DMS153 treated with DMSO at 0.1 percent for 48 hours (cell line): Measurements from ENCODE around the gene CST1.
"Not testable (repeated sequence)": the region's sequence is repeated elsewhere in the genome, so short reads cannot be mapped to it uniquely, and the experiment has no call there.

Experiments used
- DNase-seq: peaks from one replicate; lab custom pipeline; 2025; ENCODE audit not compliant: unreplicated experiment; lab: John Stamatoyannopoulos, UW

The CST1 gene, protein sequence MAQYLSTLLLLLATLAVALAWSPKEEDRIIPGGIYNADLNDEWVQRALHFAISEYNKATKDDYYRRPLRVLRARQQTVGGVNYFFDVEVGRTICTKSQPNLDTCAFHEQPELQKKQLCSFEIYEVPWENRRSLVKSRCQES

DNA sequence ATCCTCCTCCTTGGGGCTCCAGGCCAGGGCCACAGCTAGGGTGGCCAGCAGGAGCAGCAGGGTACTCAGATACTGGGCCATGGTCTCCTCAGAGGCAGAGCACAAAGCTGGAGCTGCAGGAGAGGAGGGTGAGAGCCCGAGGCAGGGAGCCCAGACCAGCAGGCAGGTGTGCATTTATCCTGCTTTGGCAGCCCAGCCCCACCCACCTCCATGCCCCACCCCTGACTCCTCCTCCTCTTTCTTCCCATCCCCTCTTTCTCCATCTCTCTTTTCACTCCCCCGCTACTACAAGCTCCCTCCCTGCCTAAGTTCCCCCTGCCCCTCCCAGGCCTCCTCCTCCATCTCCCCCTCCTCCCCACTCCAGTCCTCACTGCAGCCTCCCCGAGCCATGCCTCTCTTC lies at the start of gene CST1:
TSS of gene CST1 (minus strand) at position 150 of the 400 bp plus-strand sequence. CDS start at position 81, 69 bp downstream.
- not testable (repeated sequence) for DNase-seq

DNA sequence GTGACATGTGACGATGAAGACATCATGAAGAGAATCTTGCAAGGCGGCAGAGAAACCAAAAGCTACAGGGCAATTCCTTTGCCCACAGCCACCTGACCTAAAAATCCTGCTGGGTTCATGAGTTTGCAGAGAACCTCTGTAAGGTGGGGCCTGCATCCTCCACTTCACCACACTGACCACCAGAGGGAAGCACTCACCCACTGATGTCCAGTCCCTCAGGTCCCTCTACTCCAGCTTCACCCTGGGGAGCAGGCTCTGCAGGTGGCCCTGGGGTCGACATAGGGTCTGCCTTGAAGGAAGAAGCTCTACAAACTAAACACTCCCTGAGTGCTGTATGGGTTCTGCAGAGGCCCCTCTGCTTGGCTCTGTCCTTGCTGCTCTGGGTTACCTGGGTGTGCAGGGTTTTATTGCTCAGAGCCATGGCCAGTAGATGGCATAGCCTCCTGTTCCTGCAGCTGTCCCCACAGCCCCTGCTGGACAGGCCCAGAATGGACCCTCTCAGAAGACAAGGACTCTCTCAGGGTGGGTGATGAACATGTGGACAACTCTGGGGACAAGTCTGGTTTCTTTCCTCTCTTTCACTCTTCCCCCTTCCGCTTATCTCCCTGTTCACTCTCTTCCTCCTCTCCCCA lies 48.6 kb upstream of the CST1 start:
- DNase-seq, result peak; percentile 4

DNA sequence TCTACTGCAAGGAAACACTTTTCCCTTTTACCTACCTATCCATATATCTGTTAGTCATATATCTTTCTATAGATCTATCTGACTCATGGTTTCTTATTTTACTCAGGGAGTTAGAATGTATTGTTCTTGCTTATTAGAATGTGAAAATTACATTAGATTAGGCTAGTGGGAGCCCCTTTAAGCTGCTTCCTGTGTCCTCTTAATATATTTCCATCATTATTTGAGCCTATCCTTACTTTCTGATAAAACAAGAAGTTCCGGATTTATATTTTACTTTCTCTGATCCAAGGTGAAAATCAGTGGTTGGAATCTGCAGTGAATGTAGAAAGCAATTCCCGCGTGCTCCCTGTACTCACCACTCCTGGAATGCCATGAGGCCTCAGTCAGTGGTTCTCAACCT lies 44.8 kb upstream of the CST1 start:
- DNase-seq, result no peak

DNA sequence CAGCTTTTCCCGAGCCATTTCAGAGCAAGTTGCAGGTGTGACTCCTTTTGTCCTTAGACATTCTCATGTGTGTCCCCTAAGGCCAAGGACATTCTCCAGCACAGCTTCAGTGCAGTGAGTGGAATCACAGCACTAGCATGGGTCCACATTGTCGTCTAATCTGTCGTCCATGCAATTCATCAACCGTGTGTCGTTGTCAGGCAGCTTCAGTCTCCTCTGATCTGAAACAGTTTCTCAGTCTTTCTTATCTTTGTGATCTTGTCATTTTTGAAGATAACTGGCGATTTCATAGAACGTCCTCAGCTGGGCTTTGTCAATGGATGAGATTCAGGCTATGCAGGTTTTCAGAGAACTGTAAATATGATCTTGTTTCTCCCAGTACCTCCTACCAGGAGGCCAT lies 44.1 kb upstream of the CST1 start:
- no peak for DNase-seq

DNA sequence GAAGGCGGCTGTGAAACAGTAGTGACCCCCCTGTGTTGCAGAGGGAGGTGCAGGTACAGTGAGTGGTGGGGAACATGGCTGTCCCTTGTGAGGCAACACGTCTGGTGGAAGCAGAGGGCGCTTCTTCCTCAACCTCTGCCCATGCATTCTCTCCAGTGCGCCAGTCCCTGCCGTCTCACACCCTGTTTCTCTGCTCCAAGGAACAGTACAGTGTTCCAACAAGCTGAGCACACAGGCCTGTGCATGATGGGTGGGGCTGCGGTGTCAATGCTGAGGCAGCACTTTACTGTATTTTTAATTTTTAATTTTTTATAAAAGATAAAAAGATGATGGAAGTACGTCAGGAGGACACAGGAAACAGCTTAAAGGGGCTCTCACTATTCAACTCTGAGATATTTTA lies 43.3 kb upstream of the CST1 start:
- DNase-seq, result no peak

DNA sequence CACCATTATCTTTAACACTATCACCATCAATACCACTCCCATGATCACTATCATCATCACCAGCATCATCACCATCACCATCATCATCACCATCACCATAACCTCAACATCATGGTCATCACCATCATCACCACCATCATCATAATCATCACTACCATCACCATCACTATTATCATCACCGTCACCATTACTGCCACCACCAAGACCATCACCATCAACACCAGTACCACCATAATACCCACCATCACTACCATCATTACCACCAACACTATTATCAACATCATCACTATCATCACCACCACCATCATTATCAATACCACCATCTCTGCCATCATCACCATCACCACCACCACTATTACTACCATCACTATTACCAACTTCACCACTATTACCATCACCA lies 32.7 kb upstream of the CST1 start:
- no peak for DNase-seq

DNA sequence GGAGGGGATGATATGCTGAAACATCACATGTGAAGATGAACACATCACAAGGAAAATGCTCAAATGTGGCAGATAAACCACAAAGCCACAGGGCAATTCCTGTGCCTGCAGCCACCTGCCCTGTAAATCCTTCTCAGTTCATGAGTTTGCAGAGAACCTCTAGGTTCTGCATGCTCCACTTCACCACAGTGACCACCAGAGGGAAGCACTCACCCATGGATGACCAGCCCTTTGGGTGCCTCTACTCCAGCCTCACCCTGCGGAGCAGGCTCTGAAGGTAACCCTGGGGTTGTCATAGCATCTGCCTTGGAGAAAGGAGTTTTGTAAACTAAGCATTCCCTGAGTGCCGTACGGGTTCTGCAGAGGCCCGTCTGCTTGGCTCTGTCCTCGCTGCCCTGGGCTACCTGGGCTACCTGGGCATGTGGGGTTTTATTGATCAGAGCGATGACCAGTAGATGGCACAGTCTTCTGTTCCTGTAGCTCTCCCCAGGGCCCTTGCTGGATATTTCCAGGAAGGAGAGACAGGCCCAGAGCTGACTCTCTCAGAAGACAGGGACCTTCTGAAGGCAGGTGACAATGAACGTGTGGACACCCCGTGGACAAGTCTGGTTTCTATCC lies 31.7 kb upstream of the CST1 start:
- peak; percentile 7 for DNase-seq

DNA sequence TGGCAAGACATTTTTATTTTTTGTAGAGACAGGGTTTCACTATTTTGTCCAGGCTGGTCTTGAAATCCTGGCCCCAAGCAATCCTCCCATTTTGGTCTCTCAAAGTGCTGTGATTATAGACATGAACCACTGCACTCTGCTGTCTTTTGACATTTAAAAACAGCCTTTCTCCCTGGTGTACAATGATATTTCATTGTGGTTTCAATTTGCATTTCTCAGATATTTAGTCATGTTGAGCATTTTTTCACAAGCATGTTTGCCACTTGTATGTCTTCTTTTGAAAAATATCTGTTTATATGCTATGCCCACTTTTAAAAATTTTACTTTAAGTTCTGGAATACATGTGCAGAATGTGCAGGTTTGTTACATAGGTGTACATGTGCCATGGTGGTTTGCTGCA lies 27.9 kb upstream of the CST1 start:
- DNase-seq, result not testable (repeated sequence)

DNA sequence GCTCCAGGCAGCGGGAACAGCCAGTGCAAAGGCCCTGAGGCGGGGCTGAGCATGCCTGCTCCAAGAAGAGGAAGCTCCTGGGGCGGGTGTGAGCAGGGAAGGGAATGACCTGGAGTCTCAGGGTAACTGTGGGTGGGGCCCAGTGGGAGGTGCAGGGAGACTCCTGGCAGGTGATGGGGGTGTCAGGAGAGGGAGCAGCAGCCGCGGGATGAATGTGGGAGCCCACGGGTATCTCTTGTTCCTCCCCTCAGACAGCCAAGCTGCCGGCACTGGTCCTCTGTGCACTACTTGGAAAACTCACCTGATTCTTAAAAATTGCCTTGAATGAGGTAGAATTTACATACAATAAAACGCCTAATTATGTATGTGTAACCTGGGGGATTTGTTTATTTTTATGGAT lies 26.6 kb upstream of the CST1 start:
- not testable (repeated sequence) for DNase-seq

DNA sequence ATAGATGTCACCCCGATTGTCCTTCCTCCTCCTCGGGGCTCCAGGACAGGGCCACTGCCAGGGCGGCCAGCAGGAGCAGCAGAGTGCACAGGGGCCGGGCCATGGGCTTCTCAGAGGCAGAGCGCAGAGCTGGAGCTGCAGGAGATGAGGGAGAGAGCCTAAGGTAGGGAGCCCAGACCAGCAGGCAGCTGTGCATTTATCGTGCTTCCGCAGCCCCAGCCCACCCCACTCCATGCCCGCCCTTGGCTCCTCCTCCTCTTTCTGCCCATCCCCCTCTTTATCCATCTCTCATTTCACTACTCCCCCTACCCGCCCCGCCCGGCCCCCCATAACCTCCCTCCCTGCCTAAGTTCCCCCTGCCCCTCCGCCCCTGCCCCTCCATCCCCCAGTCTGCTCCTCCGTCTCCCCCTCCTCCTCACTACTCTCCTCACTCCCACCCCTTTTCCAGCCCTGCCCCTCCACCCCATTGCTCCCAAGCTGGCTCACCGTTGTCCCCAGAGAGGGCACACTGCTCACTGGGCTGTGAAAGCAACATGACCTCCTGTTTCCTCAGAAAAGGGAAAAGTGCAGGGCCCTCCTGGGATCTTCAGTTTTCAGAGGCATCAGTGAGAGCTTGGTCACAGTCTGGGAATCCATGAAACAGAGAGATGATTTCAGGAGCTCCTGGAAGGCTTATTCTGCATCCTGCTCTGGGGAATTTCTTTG lies 25.5 kb upstream of the CST1 start:
- DNase-seq, result no peak

DNA sequence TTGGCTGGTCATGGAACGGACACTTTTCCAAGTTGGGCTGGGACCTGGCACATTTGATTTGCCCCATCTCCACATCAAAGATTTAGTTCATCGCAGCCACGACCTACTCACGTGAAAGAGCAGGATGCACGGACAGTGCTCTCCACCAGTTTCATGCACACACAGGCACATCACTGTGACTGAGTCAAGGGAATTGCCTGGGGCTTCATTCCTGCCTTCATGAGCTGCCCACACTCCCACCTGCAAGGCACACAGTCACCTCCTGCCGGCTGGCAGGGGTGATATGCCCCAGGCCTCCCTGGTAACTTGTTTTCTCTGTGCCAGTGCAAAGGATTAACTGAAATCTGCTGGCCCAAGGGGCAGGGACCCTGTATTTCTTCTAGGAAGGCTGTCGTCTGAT lies 23.3 kb upstream of the CST1 start:
- DNase-seq, result no peak

DNA sequence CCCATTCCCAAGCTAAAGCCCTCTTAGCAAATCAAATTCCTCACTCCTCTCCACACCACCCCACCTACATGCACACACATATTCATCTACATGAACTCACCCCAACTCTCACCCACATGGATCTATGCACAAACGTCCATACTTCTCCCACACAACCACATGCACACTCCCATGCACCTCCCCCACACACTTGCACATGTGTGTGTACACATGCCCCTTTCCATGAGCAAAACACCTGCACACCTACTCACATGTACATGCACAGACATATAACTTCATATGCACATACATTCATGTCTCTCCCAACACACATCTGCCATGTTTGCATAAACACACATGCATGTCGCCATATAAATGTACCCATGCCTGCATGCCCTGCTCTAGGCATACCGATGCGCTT lies 22.8 kb upstream of the CST1 start:
- no peak for DNase-seq

DNA sequence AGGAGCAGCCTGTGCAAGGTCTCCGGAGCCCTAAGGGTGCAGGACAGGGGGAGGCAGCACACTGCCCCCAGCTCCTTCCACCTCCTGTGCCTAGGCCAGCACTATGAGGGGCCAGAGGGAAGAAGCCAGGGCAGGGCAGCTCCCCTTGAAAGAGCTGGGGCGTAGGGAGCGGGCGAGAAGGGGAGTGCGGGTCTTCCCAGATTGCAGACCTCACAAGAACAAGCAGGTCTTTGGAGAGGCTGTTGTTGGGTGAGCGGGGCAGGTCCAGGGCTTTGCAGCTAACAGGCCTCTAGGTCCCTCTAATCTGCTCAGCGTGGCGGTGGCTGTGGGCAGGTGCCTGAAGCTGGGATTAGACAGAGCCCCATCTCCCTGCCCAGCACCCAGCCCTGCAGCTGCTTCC lies 22.4 kb upstream of the CST1 start:
- no peak for DNase-seq

DNA sequence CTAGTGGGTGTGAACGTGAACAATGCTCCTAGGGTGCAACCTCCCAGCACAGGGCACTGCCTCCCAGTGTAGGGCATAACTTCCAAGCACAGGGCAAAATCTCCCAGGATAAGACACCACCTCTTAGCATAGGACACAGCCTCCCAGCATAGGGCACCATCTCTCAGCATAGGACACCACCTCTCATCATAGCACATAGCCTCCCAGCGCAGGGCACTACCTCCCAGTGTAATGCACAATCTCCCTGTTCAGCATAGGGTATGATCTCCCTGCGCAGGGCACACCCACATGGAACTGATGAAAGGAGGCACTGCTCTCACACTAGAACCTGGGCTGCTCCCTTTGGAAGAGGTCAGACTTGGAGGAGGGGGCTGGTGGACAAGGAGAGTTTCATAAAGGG lies 21.3 kb upstream of the CST1 start:
- DNase-seq, result no peak

DNA sequence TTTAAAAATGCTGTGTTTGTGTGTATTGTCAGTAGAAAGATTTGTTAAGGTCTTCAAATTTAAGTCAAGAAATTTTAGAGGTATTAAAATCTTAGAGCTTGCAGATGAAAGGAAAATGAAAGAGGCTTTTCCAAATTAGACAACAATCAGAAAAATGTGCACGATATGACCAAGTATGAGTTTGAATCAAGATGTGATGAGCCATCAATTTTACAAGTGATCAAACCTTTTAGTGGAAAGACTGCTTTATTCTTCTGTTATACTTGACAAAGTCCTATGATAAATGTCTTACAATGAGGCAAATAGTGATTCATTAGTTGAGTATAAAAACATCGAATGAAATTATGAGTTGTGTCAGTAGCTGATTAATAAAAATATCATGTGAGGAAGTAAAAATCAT lies 19.6 kb upstream of the CST1 start:
- no peak for DNase-seq

DNA sequence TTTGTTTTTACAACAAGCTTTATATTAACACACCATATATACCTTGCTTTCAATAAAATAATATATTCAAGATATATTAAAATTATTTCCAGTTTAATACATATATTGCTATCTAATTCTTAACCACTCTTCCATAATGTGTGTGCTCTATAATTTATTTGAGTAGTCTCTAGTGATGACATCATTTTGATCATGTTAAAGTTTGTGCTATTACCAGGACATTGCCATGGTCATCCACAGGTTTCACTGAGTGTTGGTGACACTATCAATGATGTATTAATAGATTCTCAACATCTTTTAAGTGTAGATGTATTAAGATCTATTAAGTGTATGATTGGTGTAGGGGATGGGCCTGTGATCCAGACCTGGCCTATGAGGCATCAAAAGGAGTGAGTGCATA lies 17.8 kb upstream of the CST1 start:
- not testable (repeated sequence) for DNase-seq

DNA sequence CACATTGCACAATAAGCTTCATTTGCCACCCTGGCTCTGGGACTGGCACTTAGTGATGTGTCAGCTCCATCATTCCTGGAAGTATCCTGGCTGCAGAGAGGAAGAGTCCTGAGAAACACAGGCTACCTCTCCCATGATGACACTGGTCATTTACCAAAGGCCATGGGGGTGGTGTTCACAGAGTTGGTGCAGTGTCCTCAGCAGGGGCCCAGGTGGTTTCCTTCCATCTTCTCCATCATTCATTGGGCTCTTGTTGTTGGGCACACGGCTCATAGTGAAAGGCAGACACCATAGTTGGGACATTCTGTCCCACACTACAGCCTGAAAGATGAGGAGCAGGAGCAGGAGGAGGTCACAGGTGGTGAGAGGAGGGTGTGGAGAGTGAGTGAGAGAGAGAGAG lies 15.8 kb upstream of the CST1 start:
- DNase-seq, result no peak

DNA sequence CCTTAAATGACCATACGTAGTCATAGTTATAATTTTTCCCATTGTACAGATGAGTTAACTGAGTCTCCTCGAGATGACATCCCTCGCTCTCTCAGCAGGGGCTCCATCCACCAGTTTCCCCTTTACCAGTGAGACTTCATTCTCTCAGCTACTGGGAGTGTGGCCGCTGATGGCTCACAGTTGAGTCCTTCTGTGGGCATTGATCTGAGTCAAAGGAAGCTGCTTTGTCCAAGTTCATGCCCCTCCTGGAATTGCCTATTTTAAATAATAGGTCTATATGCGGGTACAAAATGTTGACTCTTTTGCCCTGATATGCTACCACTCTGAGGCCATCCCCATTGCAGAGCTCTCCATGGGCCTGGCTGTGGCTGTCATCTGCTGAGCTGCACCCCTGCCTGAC lies 14.8 kb upstream of the CST1 start:
- no peak for DNase-seq

DNA sequence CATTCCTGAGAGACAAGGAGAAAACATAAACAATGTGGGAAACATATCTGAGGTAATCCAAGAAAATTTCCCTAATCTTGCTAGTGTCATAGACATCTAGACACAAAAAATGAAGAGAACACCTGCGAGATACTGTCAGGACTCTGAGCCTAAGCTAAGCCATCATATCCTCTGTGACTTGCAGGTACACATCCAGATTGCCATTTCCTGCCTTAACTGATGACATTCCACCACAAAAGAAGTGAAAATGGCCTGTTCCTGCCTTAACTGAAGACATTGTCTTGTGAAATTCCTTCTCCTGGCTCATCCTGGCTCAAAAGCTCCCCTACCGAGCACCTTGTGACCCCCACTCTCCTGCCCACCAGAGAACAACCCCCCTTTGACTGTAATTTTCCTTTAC lies 13.9 kb upstream of the CST1 start:
- not testable (repeated sequence) for DNase-seq

DNA sequence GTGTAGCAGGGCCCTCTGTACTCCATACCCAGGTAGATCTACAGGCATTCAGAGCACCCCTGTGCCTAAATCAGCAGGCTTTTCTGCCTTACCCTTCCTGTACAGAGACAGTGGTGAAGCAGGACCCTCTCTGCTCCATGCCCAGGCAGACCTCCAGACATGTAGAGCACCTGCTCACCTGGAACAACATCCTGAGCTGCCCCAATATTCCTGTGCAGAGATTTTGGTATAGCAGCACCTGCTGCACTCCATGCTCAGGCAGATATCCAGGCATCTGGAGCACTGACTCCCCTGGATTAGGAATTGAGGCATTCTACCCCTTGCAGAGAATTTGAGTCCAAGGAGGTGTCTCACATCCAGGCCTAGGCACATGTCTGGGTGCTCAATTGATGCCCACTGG lies 12.6 kb upstream of the CST1 start:
- DNase-seq, result no peak

DNA sequence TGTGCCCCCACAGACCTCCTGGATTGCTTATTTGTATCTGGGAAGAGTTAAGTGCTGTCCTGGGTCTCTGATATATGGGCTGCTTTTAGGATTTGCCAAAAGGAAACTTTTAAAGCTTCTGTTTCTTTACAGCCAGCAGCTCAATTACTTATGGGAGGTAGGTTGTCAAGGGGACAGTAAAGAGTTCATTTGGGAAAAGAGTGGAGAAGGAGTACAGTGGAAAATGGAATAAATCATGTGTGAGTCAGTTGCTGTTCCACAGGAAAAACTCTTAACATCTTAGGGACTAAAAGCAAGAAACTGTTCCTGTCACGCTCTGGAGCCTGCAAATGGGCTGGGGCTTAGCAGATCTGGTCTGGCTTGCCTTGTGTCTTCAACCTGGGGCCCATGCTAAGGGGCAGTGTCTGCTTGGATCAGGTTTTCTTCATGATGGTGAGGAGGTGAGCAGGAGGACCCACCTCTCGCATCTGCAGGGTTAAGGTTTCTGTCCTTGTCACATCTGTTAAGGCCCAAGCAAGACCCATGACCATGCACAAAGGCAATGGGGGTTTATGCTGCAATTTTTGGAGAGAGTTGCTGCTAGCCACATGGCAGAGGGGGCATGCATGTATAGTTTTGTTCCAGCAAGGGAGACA lies 8.7 kb upstream of the CST1 start:
- DNase-seq, result no peak

DNA sequence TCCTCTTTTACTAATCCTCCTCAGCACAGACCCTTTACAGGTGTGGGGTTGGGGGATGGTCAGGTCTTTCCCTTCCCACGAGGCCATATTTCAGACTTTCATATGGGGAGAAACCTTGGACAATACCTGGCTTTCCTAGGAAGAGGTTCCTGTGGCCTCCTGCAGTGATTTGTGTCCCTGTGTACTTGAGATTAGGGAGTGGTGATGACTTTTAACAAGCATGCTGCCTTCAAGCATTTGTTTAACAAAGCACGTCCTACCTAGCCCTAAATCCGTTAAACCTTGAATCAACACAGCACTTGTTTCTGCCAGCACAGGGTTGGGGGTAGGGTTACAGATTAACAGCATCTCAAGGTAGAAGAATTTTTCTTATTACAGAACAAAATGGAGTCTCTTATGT lies 6.1 kb upstream of the CST1 start:
- DNase-seq, result not testable (repeated sequence)
